Activated CD4-positive, alpha-beta T cell treated with anti-CD3 and anti-CD28 coated beads for 24 hours (primary cell): Measurements from ENCODE around the gene ELL.
"Not testable (repeated sequence)": the region's sequence is repeated elsewhere in the genome, so short reads cannot be mapped to it uniquely, and the experiment has no call there.

Experiments used
- DNase-seq, 2 donors: peaks; one replicate each; pipeline ENCODE4 v3.0.0-alpha.2; 2020; ENCODE audit warnings: low read depth in 2 of 2

Gene ELL

DNA sequence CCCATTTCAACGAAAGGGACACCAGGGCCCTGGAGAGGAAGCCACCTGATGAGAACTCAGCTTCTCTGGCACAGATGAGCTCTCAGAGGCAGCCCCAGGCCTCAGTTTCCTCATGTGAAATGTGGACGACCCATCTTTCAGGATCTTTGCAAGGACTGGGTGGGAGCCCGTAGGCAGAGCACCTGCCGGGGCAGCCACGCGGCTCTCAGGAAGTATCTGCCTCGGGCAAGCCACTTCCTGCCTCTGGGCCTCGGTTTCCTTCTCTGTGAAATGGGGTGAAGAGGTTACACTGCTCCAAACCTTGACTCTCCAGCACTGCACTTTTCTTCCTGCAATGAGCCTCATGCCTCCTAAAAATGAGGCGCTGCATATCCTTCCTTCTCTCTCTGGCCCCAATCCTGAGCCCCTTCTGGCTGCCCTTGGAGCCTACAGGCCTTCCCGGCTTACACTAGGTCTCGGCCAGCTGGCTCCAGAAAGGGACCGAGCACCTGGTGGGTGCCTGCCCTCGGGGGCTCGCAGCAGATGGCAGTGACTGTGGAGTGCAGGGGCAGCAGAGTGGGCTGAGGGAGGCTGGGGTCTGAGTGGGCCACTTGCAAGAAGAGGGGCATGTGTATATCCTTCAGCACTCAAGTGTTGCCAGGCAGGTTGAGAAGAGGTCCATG is 99.2 kb downstream of the ELL start:
- DNase-seq = no peak

DNA sequence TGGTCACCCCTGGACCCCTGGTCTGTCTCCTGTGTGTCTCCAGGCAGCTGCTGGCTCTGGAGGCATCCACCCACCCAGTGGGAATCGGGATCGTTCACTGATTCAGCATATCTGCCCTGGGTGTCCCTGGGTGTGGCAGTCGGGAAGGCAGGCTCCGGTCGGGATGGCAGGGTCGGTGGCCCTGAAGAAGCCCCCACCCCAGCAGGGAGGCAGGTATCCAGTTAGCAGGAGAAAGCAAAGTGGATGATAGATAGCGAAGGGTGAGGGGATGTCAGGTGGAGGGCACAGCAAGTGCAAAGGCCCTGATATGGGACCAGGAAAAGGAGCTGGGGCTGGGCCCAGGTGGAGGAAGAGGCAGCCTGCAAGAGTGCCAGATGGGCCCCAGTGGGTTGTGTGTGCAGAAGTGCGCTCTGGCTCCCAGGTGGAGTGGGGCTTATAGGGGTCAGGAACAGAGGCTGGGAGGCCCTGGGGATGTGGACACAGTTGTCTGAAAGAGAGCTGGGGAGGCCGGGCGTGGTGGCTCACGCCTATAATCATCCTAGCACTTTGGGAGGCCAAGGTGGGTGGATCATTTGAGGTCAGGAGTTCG is 100.4 kb downstream of the ELL start:
- DNase-seq = no peak

DNA sequence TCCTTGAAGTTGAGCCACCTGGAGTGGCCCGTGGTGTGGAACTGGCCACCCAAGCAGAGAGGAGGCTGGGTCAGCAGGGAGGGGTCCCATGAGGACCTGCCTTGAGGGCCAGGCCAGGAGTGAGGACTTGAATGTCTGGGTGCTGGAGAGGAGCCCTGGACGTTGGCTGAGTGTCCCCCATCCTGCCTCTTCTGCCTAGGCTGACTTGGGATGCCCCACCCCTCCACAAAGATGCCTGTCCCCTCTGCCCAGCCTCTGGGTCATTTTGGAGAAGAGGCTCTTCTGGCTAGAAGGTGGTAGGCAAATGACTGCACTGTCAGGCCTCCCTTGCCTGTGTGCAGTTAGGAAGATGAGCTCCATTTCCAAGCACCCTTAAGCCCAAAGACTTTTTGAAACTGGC is 100.9 kb downstream of the ELL start:
- no peak for DNase-seq

DNA sequence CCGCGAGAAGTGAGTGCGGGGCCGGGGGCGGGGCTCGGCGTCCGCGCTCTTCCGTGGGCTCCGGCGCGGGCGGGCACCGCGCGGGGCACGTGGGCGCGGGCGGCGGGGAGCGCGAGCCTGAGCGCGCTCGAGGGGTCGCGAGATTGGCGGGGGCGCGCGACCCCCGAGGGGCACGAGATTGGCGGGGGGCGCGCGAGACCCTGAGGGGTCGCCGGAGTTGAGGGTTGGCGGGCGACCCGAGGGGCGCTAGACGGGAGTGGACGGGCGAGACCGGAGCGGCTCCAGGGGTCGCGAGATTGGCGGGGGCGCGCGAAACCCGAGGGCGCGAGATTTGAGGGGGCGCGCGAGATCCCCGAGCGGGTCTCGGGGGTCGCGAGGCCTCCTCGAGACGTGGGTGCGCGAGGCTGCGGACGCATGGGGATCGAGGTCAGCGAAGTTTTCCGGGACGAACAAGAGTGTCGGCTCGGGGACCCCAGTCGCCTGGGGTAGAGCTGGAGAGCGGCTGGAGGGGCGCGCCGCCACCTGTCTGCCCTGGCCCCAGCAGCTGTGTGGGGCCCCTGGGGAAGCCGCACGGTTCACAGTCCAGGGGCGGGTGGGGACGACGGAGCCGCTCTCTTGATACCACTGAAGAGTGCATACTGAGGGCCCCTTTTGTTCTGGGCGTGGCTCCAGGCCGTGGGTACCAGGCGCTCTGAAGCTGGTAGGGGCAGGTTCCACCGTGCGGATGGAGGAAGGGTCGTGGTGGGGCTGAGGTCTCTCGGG is 102.0 kb downstream of the ELL start:
- DNase-seq = no peak

DNA sequence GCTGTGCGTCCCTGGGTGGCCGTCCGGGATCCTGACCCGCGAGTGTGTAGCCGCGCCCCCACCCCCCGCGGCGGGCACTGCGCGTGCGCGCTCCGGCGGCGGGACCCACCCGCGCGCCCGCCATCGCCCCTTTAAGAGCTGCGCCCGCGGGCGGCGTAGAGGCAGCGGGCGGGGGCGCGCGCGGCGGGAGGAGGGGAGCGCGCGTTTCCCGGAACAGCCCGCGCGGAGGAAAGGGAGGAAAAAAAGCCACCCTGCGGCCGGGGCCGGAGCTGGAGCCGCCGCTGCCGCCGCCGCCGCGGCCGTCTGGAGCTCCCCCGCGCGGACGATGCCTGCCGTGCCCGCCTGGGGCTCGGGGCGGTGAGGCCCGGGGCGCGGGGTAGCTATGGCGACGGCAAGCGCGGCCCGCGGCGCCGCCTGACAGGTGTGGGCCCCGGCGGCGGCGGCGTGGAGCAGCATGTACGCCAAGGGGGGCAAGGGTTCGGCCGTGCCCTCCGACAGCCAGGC is 102.6 kb downstream of the ELL start, which contains the start of gene SSBP4:
TSS of gene SSBP4 (plus strand) at position 204 of the 504 bp plus-strand sequence. CDS start at position 455, 251 bp downstream.
- peak in 1 of 2 donors; percentile 58 for DNase-seq

DNA sequence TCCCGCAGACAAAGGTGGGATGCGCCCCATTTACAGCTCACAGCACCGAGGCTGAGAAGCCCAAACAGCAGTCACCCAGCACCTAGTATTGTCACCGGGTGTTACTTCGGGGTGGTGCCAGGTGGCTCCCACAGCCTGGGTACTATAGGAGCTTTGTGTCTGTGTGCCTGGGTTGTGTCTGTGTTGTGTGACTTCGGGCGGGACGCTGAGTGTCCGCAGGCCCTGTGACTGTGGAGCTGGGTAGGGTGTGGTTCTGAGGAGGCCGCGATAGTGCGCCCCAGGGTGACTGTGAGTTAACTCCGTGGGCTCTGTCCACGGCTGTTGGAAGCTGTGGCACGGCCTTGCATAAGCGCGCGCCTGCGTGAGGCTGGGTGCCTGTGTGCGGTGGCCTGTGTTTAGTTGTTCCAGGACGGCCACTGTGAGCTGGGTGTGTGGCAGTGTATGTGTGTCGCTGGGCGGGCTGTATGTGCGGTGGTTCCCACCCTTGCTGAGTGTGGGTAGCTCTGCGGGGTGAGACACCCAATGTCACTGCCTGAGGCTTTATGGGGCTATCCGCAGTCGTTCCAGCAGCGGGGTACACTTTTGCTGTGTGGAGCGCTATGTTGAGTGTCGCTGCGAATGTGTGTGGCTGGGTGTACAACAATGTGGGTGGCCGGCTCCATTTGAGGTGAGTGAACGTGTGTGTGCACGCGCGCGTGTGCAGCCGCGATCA is 103.2 kb downstream of the ELL start:
- DNase-seq = no peak

DNA sequence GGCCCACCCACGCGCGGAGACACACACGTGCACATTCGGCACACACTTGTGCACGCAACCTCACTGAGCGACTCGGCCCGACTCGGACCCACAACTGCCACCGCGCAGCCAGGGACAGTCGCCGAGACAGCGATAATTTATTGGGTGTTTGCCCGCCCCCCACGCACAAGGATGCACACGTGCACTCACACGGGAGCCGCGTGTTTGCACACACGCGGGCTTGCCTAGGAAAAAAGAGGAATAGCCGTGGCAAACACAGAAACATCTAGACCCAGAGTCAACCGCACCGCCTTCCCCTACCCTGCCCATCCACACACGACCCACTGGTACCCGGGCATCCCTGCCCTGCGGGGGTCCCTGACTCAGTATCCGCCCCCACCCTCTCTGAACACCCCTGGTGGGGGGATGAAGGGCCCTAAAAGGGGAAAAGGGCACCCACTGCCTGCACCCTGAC is 103.8 kb downstream of the ELL start:
- no peak for DNase-seq

DNA sequence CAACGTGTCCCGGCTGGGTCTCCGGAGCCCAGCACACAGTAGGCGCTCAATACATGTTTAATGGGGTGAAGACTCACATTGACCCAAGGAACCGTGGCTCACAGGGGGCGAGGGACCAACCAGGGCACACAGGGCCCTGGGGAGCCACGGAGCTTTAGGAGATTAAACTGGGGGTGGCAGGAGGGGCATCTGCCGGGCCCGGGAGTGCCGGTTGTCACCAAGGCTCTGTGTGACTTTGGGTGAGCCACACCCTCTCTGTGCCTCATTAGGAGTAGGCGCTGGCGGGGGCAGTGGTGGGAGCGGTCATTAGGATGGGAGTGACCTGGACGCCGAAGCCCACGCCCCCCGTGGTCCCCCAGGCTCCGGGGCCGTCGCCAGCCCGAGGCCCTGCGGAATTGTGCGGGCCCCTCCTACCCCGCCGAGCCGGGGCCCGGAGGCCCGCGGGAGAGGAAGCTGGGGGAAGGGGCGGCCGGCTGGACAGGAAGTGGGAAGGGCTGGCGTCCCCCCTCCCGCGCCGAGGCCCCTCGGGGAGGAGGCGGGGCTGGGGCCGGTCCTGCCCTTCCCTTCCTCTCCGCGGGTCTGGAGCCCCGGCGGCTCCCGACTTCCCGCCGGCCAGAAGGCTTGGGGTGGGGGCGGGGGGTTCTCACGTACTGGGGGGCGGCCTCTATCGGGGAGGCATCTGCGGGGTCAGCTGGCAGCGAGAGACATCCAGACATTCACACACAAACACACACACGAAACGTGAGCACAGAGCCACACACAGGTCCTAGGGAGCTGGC is 104.4 kb downstream of the ELL start:
- no peak for DNase-seq

DNA sequence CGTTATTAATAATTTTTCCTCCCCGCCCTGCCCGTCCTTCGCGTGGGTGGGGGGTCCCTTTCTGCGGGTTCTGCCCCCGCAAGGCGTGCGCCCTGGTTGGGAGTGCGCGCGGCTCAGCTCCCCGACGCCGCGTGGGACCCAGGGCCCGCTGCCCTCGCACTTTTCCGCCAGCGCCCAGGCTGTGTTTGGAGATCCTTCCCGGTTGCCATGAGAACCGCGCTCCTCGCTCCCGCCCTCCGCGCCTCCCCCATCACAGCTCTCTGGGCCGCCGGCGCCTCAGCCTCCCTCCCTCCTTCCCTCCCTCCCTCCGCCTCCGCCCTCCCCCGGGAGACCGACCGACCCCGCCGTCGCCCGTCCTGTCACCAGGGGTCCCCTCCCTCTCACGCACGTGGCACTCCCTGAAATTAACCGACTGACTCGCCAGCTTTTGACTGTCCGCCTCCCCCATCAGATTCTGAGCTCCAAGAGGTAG is 105.1 kb downstream of the ELL start:
- DNase-seq = peak in 1 of 2 donors; percentile 59

DNA sequence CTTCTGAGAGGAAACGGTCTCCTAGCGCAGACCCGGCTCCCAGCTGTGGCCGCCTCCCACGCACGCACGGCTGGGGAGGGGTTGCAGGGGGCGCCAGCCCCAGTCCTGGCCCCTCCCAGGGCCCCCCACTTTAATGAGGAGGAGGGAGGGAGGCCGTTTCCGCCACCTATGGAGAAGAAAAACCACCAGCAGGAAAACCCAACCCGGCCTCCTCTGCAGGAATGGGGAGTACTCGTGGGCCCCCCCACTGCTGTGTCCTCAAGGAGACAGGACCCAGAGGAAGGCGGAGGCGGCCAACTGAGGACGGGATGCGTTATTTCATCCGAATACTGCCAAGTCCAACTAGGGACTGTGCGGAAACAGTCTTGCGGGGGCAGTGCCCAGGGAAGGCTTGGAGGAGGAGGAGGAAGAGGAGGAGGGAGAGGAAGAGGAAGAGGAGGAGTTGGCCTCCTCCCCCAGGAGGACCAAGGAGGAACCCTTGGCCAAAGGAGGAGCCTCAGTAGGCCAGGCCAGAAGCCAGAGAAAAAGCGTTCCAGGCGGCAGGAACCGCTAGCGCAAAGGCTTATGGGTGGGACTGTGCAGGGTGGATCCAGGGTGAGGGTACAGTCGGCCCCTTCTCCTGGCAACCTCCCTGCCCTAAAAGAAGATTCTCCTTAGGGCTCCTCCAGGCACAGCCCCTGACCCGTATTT is 106.5 kb downstream of the ELL start:
- DNase-seq = no peak

DNA sequence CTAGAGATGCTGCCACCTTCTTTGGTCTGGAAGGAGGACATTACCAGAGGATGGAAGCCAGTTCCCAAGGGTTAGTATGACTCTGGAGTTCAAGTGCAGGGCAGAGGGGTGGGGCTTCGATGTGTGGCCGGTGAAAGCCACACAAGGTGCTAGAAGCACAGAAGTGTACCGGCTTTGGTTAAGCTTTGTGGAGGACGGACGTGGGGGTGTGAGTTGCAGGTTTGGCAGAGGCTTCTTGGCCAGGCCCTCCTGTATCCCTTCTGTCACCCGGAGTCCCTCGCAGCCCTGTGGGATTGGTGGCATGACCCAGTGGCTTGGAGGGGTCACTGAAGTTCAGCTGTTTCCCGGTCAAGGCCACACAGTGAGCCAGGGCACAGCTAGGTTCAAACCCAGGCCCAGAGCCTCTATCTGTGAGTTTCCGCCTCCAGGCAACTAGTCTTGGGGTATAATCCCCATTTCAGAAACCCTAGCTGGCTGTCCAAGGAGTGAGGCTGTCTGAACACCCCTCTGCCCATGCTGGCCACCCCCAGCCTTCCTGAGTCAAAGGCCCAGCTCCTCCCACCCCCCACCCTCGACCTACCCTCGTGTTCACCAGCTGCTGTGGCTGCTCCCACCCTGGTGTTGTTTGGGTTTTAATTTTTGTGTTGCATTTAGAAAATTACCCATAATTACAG is 107.2 kb downstream of the ELL start:
- DNase-seq = no peak

DNA sequence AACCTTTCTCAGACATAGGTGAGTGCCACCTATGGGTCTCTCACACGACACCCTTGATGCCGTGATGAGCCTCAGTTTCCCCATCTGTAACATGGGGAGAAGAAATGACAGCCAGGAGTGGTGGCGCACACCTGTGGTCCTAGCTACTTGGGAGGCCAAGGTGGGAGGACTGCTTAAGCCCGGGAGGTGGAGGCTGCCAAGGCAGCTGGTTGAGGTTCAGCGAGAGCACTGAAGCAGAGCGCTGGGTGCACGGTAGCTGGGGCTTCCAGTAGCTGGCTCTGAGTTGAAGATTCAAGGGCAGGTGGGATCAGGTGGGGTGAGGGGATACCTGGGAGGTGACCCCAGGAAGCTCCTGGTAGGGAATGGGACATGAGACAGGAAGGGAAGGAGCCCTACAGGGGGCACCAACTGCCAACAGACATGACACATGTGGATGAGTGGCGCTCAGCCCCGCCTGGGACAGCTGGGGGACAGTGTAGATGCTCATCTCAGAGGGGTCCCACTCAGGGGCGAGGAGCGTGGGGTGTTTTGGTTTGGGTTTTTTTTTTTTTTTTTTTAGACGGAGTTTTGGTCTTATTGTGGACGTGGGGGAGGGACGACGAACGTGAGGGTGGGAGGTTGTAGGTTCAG is 109.1 kb downstream of the ELL start:
- DNase-seq = no peak

DNA sequence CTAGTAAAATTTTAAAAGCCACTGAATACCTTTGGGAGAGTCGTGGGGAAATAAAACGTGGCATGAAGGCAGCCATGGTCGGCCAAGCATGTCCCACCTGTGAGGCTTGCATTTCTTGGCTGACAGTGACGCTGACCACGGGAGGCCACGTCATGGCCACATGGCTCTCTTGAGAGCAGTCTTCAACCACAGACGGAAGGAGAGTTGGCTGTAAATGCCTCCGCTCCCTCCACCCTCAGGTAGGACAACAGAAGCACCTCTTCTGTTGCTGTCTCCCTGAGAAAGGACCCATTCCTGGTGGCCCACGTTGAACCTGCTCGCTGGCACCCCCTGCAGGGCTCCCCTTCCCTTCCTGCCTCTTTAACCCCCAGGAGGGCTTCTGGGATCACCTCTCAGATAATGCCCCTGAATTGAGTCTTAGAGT is 113.8 kb downstream of the ELL start:
- no peak for DNase-seq

DNA sequence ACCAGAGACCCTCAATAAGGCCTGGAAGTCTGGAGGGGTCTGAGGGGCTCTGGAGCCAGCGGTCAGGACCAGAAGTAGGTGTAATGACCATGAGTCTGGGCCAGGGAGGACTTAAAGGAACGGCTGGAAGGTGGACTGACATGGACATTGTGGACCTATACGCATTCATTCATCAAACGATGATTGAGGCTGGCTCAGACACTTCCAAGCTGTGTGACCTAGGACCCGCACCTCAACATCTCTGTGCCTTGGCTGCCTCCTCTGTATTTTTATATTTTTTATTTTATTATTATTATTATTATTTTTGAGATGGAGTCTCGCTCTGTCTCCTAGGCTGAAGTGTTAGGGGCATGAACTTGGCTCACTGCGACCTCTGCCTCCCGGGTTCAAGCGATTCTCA is 115.1 kb downstream of the ELL start:
- no peak for DNase-seq

DNA sequence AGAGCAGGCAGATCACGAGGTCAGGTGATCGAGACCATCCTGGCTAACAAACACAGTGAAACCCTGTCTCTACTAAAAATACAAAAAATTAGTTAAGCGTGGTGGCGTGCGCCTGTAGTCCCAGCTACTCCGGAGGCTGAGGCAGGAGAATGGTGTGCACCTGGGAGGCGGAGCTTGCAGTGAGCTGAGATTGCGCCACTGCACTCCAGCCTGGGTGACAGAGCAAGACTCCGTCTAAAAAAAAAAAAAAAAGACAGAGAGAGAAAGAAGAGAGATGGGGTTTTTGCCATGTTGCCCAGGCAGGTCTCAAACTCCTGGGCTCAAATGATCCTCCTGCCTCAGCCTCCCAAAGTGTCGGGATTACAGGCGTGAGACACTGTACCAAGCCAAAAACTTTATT is 116.1 kb downstream of the ELL start:
- not testable (repeated sequence) for DNase-seq

DNA sequence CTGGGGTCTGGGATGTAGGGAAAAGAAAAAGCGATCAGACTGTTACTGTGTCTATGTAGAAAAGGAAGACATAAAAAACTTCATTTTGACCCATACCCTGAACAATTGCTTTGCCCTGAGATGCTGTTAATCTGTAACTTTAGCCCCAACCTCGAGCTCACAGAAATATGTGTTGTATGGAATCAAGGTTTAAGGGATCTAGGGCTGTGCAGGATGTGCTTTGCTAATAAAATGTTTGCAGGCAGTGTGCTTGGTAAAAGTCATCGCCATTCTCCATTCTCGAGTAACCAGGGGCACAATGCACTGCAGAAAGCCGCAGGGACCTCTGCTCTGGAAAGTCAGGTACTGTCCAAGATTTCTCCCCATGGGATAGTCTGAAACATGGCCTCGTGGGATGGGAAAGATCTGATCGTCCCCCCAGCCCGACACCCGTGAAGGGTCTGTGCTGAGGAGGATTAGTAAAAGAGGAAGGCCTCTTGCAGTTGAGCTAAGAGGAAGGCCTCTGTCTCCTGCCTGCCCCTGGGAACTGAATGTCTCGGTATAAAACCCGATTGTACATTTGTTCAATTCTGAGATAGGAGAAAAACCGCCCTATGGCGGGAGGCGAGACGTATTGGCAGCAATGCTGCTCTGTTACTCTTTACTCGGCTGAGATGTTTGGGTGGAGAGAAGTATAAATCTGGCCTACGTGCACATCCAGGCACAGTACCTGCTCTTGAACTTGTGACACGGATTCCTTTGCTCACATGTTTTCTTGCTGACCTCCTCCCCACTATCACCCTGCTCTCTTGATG is 119.2 kb downstream of the ELL start:
- not testable (repeated sequence) for DNase-seq

DNA sequence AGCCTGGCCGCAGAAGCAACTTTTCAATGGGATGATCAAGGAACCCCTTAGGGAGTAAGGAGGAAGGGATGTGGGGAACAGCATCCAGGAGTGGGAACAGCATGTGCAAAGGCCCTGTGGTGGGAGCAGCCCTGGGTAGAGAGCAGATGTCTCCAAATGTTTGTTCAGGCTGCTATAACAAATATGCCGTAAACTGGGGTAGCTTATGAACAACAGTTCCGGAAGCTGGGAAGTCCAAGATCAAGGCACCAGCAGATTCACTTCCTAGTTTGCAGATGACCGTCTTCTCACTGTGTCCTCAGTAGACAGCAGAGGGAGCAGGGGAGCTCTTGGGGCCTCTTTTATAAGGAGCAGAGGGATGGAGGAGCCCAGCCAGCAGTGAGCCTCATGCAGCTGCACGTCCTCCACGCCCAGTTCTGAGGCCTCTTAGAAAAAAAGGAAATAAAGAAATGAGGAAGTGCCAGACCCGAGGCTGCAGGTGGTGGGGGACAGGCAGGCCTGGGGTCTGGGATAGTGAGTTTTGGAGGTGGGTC is 120.2 kb downstream of the ELL start:
- DNase-seq = no peak

DNA sequence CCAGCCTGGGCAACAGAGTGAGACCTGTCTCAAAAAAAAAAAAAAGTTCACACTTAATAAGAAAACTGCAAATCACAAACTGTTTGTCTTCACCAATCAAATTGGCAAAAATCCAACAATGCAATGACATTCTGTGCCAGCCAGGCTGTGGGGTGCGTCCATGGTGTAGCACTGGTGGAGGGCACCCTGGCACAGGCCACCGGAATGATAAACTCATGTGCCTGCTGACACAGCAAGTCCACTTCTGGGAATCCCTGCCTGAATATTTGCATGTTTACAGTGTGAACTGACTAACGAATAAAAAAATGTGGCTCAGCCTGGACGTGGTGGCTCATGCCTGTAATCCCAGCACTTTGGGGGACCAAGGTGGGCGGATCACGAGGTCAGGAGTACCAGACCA is 122.9 kb downstream of the ELL start:
- no peak for DNase-seq
